KOPT-K1 (cell line): ENCODE data around the gene OR5B12.
"Not testable (repeated sequence)": the region's sequence is repeated elsewhere in the genome, so short reads cannot be mapped to it uniquely, and the experiment has no call there.

Experiments used
- H3K27ac ChIP-seq: fragments of 200-600 bp; sonication (generic); 2 replicates; pipeline ENCODE4 v1.5.1; 2016; ENCODE audit warnings: antibody characterized with exemption, mild to moderate bottlenecking, low read depth, low read length; ENCODE audit not compliant: poor library complexity, severe bottlenecking
- H3K36me3 ChIP-seq: fragments of 200-600 bp; sonication (generic); 2 replicates; pipeline ENCODE4 v1.5.1; 2017; ENCODE audit warnings: antibody characterized with exemption, mild to moderate bottlenecking, low read length, moderate library complexity; ENCODE audit not compliant: insufficient read depth
- H3K9me3 ChIP-seq: fragments of 200-600 bp; sonication (generic); 2 replicates; pipeline ENCODE4 v1.5.1; 2017; ENCODE audit warnings: antibody characterized with exemption, low read length, mild to moderate bottlenecking; ENCODE audit not compliant: insufficient read depth, poor library complexity, severe bottlenecking

The OR5B12 gene

GRCh38 chr11:58399622-58400021 is 42.4 kb downstream of the OR5B12 start:
- not testable (repeated sequence) for H3K36me3 ChIP-seq, H3K27ac ChIP-seq, H3K9me3 ChIP-seq

GRCh38 chr11:58395581-58395980 is 46.5 kb downstream of the OR5B12 start:
- H3K9me3 ChIP-seq = peaks cover 4% of the 10 kb centered on the region
- no peaks in the 10 kb centered on the region for H3K36me3 ChIP-seq
- no peak overlapping the region for H3K27ac ChIP-seq

GRCh38 chr11:58394195-58394594 is 47.8 kb downstream of the OR5B12 start:
- Histone ChIP-seq H3K27ac (no peak overlapping the region), H3K36me3 (no peaks in the 10 kb centered on the region), H3K9me3 (peaks cover 4% of the 10 kb centered on the region)

DNA sequence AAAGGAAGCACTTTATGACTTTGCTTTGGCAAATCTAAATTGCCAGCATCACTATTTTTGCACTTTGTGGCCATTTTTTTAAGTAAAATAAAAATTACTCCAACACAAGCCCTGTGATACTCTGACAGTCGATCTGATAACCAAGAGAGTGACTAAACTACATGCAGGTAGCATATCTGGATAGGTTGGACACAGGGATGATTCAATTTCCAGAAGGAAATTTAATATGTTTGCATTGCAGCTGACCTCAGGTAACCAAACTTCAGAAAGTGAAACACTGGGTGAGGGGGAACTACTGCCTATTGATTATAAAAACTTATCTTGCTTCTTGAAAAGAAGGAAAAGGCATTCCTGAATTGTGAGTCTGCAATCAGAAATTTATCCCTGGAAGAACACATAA is 49.3 kb downstream of the OR5B12 start:
- Histone ChIP-seq H3K27ac (no peak overlapping the region), H3K36me3 (no peaks in the 10 kb centered on the region), H3K9me3 (peaks cover 4% of the 10 kb centered on the region)

- H3K9me3 ChIP-seq = peaks cover 4% of the 10 kb centered on the region
- no peak overlapping the region for H3K27ac ChIP-seq
- no peaks in the 10 kb centered on the region for H3K36me3 ChIP-seq
Observed at GRCh38 chr11:58391879-58392278, 50.2 kb downstream of the OR5B12 start.

DNA sequence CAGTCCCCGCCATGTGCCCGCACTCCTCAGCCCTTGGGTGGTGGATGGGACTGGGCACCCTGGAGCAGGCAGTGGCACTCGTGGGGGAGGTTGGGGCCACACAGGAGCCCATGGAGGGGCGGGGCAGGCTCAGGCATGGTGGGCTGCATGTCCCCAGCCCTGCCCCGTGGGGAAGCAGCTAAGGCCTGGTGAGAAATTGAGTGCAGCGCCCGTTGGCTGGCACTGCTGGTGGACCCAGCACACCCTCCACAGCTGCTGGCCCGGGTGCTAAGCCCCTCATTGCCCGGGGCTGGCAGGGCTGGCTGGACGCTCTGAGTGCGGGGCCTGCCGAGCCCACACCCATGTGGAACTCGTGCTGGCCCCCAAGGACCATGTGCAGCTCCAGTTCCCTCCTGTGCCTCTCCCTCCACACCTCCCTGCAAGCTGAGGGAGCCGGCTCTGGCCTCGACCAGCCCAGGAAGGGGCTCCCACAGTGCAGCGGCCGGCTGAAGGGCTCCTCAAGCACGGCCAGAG is 51.4 kb downstream of the OR5B12 start:
- Histone ChIP-seq H3K9me3 (peaks cover 4% of the 10 kb centered on the region), H3K27ac (no peak overlapping the region), H3K36me3 (no peaks in the 10 kb centered on the region)
